HG03135 (cell line): Measurements from ENCODE around the gene CBL.

Source experiments
- ATAC-seq: cut with Tn5 transposase; IDR thresholded peaks from one replicate; pipeline ENCODE4 v1.9.1; 2021; ENCODE audit warnings: mild to moderate bottlenecking, moderate library complexity; ENCODE audit not compliant: unreplicated experiment

The CBL gene

DNA sequence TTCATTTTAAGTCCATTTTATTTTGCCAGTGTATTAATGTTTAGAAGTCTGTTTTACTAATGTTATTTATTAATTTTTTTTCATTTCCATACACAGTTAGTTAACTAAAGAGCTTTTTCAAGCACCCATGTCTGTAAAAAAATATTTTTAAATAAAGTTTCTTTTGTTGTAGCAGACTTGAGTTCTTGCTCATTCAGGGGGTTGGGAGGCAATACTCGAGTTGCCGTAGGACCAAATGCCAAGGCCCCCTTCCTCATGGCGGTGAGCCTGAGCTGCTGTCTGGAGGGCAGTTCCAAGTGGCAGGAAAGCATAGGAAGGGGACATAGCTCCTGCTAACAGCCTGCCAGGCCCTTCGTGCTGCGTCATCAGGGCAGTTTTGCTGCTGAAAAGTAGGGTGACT is 101.8 kb downstream of the CBL start:
- ATAC-seq = no peak

DNA sequence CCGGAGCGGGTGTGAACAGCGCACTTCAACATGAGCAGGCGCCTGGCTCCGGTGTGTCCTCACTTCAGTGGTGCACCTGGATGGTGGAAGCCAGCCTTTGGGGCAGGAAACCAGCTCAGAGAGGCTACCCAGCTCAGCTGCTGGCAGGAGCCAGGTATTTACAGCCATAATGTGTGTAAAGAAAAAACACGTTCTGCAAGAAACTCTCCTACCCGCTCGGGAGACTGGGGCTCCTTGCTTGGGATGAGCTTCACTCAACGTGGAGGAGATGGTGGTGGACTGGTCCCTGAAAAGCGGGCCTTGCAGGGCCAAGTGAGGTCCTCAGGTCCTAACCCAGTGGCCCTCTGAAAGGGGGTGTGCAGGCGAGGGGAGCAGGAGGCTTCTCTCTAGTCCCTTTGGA is 103.3 kb downstream of the CBL start:
- ATAC-seq = no peak

DNA sequence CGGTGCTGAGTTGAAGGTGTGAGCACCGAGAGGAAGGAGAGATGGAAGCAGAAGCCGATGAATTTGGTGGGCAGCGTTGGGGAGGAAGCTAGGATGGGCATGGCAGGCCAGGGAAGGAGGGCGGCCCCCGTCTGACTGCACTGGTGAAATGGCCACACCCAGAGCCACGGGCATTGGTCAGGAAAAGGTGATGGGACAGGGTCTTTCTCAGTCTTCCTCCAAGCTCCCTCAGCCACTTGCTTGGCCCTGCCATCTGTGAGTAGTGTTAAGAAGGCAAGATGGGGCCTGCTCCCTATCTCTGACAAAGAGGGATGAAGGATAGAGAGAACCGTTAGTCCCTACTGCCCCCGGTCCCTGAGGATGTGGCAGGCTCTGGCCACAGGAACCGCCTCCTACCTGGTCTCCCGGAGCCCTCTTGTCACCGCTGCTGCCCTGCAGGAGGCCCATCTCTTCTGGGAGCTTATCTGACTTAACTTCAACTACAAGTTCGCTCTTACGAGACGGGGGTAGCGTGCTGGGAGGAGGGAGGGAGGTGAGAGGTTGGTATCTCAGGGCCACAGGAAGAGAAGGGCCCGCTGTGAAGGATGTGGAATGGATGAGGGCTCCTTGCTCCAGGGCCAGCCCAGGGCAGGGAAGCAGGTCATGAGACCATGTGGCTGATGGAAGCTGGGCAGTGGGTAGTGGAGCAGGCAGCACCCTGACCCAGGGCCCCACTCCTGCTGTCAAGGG is 104.0 kb downstream of the CBL start:
- ATAC-seq = no peak

DNA sequence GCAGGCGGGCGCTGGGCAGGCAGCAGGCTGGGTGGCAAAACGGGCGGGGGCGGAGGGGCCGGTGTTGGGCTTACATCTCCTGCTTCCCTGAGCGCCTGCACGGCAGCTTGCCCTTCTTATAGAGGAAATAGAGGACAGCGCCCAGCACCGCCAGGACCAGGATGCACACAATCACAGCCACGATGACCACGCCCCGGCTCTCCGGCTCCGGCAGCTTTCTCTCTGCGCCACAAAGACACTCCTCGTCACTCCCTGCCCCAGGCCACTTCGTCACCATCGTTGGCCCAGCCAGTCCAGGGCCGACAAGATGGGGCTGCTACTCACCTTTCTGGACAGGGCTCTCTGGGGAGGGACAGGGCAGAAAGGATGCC is 104.5 kb downstream of the CBL start:
- ATAC-seq = no peak

DNA sequence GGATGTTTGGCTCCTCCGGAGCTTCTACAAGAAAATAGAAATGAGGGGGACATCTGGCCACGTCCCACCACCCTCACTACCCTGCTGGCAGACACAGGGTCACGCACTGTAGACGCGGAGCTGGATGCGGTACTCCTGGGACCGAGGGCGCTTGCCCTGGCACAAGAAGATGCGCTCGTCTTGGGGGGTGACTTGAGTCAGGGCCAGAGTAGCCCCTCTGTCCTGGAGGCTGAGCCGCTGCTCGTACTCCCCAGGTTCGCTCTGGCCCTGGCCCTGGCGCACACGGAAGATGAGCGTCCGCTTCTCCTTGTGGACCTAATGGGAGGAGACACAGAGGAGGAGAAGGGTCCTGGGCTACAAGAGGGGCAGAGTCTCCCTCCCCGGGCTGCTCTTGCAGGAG is 108.6 kb downstream of the CBL start:
- ATAC-seq = no peak

DNA sequence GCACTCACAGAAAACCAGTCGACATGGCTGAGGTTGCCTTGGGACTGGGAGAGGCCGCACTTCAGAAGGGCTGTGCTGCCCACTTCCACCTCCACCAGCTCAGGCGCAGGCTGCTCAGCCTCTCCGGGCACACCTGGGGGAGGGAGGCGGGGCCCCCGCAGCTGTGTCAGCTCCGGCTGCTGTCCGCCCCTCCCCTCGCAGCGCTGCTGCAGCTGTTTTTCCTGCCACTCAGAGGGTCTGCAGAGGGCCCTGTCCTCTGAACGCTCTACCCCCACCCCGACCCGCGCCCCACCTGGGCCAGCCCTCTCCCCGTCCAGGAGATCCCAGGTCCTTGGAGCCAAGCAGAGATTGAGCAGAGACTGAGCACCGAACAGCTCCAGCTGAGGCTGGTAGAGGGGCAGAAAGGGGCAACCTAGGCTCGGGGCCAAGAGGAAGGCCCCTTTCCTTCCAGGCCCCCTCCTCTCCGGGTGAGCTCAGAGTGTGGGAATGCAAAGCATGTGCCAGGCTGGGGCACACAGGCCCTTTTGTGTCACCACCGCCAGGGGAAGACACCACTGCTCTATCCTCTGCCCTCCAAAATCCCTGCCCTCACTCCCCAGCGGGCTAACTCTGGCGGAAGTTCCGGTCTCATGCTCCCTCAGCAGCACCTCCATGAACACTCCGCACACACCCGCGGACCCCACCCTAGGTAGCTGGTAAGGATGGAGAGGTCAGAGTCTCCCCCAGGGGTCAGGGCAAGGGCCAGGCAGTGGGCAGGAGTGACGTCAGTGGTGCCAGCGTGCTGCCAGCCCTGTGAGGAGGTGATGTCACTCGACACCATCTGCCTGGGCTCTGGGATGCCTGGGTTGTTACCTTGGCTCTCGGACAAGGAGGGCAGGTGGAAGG is 109.2 kb downstream of the CBL start:
- ATAC-seq = no peak

DNA sequence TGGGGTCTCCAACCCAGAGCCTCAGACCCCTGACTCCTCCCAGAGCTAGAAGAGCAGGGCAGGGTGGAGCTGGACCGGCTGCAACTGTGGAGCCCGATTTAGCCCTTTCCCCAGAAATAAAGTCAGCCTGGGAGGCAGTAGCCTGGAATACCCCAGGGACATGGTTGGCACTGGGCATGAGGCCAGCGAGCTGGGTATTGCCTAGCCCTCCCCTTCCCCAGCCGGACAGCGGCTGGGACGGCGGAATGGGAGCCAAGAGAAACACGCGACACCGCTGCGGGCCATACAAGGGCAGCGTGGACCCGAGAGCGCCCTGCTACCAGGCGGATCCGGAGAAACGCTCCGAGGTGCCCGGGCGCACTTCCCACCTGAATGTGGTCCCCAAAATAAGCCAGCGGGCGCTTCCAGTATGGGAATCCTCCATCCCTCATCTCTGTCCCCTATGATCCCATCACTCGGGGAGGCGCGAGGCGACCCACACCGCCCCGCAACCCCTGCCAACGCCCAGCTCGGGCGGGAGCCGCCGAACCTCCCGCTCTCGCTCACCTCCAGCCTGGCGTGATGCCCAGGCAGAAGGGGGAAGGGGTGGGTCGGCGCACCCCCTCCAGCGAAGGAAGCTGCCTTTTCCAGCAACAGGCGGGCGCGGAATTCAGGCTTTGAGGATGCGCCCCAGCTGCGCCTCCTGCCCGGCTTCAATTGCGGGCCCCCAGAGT is 110.0 kb downstream of the CBL start:
- no peak for ATAC-seq

DNA sequence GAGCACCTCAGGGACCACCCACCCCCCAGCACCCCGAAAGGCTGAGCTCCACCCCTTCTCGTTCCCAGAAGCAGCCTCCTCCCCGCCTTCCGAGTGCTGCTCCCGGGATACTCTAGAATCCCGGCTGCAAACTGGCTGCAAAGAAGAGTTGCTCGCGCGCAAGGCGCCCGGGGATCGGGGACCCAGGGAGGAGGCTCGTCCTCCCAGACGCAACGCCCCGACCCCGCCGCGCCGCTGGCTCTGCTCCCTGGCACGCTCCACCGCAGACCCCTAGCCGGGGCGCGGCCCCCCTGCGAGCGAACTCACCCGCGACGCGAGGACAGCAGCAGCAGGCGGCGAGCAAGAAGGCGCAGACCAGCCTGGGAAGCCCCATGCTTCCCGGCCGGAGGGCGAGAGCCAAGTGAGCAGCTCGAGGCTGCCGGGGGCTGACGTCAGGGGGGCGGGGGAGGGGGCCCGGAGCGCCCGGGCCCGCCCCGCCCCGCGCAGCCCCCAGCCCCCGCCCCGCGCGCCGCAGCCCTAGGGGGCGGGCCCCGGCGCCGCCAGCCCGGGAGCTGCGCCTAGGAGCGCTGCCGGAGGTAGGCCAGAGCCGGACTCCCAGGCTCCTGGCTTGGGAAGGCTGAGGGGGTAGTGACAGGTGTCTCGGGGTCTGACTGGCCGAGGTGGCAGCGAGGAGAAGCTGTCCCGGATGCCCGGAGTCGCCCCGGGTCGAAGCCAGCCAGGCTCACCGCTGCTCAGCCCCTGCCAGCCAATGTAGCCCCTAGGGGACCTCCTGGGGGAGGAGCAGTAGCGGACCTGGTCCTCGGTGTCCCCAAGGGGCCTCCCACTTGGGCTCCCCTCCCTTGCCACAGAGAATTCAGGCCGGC is 110.8 kb downstream of the CBL start, which contains the start of gene MCAM:
TSS of gene MCAM (minus strand) at position 402 of the 863 bp plus-strand sequence. CDS start at position 373, 29 bp downstream.
- ATAC-seq = no peak

DNA sequence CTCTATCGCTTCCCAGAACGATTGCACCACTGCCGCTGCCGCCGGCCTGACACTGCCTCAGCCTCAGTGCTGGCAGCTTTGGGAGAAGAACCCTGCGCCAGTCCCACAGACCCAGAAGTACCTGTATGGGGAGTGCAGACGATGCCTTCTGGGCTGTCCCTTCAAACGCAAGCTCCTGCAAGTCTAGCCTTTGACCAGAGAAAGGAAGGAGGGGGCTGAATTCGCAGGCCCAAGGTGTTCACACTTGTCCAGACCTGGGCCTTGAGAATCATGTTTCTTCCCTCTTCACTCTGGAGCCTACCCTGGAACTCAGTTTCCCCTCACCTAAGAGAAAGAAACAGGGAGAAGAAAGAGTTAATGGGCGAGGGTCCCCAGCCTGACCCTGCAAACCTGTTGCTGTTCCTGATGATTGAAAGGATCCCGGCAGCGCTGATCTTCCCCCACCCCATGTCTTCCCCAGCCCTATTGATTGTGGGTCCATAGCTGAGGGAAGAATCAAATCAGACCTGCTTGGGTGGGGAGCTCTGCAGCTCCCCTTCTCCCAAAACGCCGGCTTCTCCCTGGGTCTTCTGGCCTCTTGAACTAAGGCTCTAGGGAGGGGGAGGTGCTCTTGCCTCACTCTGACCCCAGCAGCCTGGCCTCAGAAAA is 111.6 kb downstream of the CBL start:
- ATAC-seq = no peak

DNA sequence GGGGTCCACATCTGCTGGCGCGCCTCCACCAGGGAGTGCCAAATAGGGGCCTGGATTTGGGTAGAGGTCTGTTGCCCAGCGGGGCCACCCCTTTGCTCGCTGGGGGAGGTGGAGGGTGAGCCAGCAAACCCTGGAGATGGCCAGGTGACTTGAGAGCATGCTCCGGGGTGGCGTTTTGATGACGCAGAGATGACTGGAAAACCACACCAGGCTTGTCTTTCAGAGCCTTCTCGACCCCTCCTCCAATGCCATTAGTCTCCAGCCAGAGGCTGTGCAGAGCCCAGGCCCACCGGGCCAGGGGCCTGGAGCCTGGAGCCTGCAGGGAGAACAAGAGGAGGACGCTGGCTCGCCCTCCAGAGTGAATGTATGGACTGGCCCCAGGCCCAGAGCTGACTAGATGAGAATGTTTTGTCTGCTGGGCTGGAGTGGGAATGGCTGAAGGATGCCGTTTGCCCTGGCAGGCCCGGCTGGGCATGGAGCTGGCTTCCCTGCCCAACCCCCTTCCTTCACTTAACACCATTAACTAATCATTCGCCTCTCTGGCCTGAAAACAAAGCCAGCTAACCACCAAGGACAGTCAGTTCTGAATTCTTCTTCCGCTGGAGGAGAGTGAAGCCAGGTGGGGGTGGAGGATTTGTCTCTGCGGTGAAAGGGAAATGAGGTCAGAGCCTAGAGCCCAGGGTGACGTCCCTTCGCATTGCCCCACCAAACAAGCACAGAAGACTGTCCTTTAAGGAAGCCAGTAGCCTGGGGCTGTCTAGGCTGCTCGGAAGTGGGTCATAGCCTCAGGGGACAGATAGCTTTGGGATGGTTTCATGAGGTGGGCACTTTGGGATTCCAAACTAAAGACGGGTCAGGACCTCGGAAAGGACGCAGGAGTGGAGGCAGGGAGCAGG is 112.3 kb downstream of the CBL start:
- ATAC-seq = no peak

DNA sequence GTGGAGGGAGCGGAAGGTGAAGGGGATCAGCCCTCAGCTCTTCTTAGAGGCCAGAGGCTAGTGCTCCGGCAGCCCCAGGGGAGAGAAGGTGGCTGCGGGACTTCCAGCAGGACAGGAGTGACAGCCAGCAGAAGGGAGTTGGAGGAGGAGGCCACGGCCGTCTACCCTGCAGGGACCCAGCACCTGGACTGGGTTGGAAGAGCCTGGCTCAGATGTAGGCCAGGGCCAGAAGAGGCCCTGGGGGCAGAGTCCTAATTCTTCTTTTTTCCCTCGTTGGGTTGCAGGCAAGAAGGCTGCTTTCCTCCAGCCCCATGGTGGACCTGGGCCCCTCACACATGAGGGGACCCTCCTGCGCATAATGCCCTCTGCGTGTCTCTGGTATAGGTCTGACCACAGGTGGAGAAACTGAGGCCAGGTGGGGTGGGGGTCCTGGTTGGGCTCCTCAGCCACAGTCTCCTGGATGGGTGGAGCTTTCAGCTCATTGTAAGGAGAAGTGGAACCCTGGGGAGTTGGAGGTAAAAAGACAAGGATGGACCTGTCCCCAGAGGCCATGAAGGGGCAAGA is 113.1 kb downstream of the CBL start:
- no peak for ATAC-seq

DNA sequence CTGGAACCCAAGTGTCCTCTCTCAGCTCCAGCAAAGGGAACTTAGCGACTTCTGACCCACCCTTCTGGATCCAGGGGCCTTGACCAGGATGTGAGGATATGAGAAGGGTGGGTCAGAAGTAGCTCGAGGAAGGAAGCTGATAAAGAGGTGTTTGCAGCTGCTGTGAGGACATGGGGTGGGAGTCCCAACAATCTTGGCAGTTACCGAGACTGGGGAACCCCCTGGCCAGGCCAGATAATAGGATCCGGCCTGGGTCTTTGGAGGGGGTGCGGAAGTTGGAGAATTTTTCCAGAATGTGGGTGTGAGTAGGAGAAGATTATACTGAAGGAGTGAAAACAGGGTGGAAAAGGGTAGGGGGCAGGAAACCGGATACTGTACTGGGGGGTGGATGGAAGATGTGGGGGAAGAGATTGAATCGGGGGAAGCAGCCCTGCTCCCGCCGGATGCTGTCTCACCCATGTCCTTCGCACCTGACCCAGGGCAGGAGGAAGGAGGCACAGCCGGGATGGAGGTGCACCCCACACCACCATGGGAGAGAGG is 113.6 kb downstream of the CBL start:
- no peak for ATAC-seq

DNA sequence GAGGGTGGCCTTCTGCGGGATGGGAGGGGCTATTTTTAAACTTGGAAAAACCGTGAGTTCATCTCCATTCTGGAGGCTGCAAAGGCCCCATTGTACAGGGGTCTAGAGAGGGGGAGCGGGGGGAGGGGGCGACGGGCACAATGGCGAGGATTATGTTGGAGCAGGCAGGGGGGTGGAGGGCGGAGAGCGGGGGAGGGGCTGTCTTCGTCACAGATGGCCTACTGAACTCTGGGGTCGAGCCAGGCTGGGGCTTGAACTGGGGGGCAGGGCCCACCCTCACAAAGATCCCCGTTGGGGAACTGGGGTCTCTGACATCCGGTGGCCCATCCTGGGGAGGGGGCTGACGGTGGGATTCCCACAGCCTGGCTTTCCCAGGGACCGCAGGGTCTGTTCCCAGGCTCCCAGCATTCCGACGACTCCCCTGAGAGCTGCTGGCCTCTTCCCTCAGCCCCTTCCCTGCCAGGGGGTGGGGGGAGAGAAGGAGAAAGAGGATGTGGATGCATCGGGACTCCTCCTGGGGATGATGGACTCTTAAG is 114.2 kb downstream of the CBL start:
- ATAC-seq = no peak

DNA sequence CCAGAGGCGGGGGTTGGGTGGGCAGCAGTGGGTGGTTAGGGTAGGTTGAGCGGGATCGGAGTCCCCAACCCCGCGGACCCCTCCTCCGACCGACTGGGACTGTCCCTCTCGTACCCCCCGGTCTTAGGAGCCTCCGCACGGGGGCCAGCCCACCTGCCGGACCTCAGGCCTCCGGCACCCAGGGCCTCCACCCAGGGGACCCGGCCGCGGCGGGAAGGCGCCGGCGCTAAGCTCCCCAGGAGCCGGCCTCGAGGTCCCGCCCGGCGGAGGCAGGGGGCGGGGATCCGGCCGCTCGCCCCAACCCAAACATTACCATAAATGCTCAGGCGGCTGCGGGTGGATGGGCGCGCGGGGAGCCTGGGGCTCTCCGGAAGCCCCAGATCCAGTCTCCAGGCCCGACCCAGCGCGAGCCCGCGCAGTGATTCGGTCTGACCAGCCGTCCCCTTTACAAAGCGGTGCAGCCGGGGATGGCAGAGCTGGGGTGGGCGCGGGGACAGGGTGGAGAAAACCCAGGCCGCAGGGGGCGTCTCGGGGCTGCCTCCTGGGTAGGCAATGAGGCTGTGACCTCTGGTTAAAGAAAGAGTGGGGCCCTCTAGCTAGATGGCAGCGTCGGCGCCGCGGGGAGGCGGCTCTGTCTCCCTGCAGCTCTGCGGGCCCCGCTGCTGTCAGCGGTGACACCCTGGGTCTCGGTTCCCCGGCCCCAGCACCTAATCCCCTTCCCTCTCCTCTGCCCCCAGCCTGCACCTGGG is 114.8 kb downstream of the CBL start:
- ATAC-seq = peak; percentile 67

DNA sequence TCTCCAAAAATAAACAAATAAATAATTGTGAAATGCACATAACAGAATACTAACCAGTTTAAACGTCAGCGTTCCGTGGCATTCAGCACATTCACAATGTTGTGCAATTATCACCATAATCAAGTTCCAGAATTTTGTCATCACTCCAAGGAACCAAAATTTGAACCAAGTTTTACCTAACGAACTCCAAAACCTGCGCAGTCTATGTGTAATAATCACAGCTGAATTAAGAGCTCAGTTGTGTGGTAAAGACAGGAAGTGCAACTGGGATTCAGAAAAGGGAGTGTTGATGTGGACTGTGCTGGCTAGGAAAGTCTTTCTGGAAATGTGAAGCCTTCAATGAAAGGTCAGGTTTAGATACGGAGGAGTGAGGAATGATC is 116.2 kb downstream of the CBL start:
- ATAC-seq = no peak

DNA sequence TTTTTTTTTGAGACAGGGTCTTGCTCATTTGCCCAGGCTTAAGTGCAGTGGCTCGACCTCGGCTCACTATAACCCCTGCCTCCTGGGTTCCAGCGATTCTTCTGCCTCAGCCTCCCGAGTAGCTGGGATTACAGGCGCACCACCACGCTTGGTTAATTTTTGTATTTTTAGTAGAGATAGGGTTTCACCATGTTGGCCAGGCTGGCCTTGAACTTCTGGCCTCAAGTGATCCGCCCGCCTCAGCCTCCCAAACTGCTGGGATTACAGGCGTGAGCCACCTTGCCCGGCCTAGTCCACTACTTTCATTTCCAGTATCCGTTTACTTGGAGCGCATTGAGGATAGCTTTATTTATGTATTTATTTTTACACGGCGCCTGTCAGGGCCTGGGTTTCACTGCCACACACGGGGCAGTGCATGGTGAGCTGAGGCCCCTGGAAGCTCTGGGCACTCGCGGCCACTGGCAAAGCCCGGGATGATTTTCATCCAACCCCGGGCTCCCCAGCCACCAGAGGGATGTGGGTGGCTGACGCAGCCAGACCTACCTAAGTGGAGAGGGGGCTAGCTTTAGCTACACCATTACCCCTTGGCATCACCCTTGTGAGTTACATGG is 116.9 kb downstream of the CBL start:
- ATAC-seq = no peak

DNA sequence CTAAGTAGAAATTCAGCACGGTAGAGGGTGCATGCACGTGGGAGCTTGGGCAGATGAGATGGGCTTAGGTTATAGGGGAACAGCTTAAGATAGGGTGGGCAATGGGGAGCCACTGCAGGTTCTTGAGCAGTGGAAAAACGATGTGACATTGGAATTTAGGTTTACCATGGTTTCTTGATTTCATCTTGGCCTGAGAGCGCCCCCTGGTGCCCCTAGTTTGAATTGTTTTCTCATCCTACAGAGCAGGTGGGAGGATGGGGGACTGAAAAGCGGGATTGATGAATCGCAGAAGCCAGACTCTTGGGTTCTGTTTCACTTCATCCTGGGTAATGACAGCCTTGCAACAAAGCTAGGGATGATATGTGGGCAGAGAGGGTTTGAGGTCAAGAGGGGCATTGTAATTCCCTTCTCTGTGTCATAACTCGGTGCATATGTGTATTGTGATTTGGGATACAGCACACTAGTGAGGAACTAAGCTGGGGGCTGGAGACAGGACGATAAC is 117.4 kb downstream of the CBL start:
- ATAC-seq = no peak
